KOPT-K1 (cell line): Measurements from ENCODE around the gene TANGO6.
A peak's percentile ranks its signal among the peaks of the same experiment; 100 is the strongest.

Experiments used
- H3K27ac ChIP-seq: fragments of 200-600 bp; sonication (generic); 2 replicates; pipeline ENCODE4 v1.5.1; 2016; ENCODE audit warnings: antibody characterized with exemption, mild to moderate bottlenecking, low read depth, low read length; ENCODE audit not compliant: poor library complexity, severe bottlenecking
- H3K36me3 ChIP-seq: fragments of 200-600 bp; sonication (generic); 2 replicates; pipeline ENCODE4 v1.5.1; 2017; ENCODE audit warnings: antibody characterized with exemption, mild to moderate bottlenecking, low read length, moderate library complexity; ENCODE audit not compliant: insufficient read depth
- H3K9me3 ChIP-seq: fragments of 200-600 bp; sonication (generic); 2 replicates; pipeline ENCODE4 v1.5.1; 2017; ENCODE audit warnings: antibody characterized with exemption, low read length, mild to moderate bottlenecking; ENCODE audit not compliant: insufficient read depth, poor library complexity, severe bottlenecking

The TANGO6 gene

DNA sequence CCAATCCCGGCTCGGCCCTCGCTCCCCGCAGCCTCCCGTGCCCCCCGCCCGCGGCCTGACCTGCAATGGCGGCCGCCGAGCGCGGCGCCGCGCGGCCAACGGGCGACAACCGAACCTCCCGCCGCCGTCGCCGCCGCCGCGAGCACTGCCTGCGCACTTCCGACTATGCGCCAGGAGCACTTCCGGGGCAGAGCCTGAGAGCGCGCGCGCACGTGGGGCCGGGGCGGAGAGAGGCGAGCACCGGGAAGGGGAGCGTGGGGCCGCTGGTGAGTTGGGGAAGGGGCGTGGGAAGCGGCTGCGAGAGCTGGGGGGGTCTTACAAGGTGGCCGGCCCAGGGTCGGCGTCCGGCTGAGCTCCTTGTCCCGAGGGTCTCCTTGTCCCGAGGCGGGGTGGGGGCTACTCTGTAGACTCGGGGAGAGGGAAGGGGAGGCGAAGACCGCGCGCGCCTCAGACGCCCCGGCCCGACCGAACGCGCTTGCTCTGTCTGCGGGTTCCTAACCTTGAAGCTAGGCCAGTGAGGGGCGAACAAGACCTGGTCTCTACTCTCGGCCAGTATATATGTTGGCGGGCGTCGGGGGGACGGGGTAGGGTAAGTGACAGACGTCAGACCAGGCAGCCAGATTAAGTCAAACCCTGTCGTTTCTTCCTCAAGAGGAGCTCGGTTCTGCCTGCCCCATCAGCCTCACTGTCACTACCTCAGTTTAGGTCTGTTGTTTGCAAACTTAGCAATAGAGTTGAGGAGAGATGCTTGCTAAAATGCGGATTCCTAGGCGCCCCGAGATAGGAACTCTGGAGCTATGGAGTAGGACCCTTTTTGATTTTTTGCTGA, 289.3 kb downstream of the TANGO6 start, which contains the start of the genes CHTF8 and UTP4:
CHTF8 (minus strand) TSS at position 165 of the 829 bp plus-strand sequence. CDS start 11,130 bp downstream, outside the sequence.
UTP4 (plus strand) TSS at position 226 of the 829 bp plus-strand sequence. CDS start 811 bp downstream, outside the sequence.
- peaks cover 60% of the 10 kb centered on the region for H3K36me3 ChIP-seq

DNA sequence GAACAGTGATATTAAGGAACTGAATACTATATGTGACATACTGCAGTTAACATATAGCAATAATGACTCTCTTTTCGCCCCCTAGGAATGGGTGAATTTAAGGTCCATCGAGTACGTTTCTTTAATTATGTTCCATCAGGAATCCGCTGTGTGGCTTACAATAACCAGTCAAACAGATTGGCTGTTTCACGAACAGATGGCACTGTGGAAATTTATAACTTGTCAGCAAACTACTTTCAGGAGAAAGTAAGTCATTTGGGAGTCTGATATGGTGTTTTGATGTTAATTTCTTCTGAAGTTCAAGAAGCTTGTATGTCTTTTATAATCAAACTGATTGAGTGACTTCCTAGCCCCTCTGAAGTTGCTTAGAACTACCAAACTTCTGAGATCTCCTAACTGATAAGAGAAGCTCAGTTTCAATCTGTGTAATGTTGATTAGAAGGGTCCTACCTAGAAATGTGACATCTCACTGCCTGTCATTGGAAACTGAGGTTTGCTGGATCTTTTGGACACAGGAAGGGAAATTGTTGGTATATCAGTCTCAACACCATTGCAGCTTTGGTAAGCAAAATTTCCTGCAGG, 290.1 kb downstream of the TANGO6 start:
- peak overlapping the region; percentile 98 for H3K27ac ChIP-seq
- H3K9me3 ChIP-seq: no peaks in the 10 kb centered on the region
- peaks cover 60% of the 10 kb centered on the region for H3K36me3 ChIP-seq

More for the DNA sequence above, 289.3 kb downstream of the TANGO6 start, which contains the start of the genes CHTF8 and UTP4:
- Histone ChIP-seq H3K9me3 (no peaks in the 10 kb centered on the region), H3K27ac (peak within 1 kb of the TSS; percentile 98)
